Endothelial cell of umbilical vein (primary cell): Measurements from ENCODE around the gene COG5.

Source experiments
- EZH2 ChIP-seq: IDR thresholded peaks from 2 replicates; pipeline ENCODE4 v1.6.1; 2012; ENCODE audit warnings: borderline replicate concordance, low read depth, mild to moderate bottlenecking, moderate library complexity, low read length, inconsistent platforms; ENCODE audit not compliant: severe bottlenecking
- POLR2A ChIP-seq: IDR thresholded peaks from 2 replicates; pipeline ENCODE4 v1.6.1; 2012; ENCODE audit warnings: low read depth, mild to moderate bottlenecking, control low read depth, low read length
- POLR2AphosphoS5 ChIP-seq: IDR thresholded peaks from 2 replicates; pipeline ENCODE4 v1.6.1; 2012; ENCODE audit warnings: low read depth, mild to moderate bottlenecking, control low read depth, low read length, moderate library complexity; ENCODE audit not compliant: insufficient read depth
- TF ChIP-seq, protein P1 (sequence below), 2 donors: IDR thresholded peaks; 1 replicate in 1 of 2; 2 replicates in 1 of 2; pipeline ENCODE4 v1.5.1; 2011; ENCODE audit warnings: low read length in 2 of 2, mild to moderate bottlenecking in 2 of 2, moderate library complexity in 2 of 2, control low read depth in 1 of 2, inconsistent platforms in 1 of 2, low read depth in 1 of 2; ENCODE audit not compliant: insufficient read depth in 1 of 2; ENCODE audit errors: extremely low read depth in 1 of 2
- TF ChIP-seq, protein P2 (sequence below): IDR thresholded peaks from 2 replicates; pipeline ENCODE4 v1.6.1; 2011; ENCODE audit not compliant: insufficient read depth, insufficient read length

DNA sequence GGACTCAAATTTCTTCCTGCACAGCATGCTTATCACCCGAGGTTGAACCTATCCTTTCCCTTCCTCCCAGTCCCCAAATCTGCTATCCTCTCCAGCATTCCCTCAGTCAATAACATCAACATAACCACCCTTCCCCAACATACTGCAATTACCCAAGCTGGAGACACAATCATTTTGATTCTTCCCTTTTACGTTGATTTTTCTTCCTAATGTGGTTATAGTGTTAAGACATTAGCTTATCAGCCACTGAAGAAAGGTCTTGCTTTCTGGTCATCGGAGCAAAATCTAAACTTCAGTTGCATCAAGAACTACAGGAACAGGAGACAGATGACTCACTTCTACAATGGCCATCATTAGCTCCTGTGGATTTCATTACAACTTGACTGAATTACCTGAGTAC is 398.4 kb downstream of the COG5 start:
- TF ChIP-seq, protein P1, sequence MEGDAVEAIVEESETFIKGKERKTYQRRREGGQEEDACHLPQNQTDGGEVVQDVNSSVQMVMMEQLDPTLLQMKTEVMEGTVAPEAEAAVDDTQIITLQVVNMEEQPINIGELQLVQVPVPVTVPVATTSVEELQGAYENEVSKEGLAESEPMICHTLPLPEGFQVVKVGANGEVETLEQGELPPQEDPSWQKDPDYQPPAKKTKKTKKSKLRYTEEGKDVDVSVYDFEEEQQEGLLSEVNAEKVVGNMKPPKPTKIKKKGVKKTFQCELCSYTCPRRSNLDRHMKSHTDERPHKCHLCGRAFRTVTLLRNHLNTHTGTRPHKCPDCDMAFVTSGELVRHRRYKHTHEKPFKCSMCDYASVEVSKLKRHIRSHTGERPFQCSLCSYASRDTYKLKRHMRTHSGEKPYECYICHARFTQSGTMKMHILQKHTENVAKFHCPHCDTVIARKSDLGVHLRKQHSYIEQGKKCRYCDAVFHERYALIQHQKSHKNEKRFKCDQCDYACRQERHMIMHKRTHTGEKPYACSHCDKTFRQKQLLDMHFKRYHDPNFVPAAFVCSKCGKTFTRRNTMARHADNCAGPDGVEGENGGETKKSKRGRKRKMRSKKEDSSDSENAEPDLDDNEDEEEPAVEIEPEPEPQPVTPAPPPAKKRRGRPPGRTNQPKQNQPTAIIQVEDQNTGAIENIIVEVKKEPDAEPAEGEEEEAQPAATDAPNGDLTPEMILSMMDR (IDR thresholded peaks at IDR 0.05; ENCODE audit: extremely low read depth in 1 of 2, insufficient read depth in 1 of 2, low read depth in 1 of 2, low read length in 2 of 2), result no peak
- TF ChIP-seq POLR2AphosphoS5 (no peak), EZH2 (no peak), POLR2A (no peak)
- TF ChIP-seq, protein P2, sequence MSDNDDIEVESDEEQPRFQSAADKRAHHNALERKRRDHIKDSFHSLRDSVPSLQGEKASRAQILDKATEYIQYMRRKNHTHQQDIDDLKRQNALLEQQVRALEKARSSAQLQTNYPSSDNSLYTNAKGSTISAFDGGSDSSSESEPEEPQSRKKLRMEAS, result no peak
